NCI-H2107 treated with DMSO at 0.1 percent for 48 hours (cell line): ENCODE results near the gene THSD4.
"Not testable (repeated sequence)": the region's sequence is repeated elsewhere in the genome, so short reads cannot be mapped to it uniquely, and the experiment has no call there.

Source experiments
- DNase-seq: peaks from one replicate; lab custom pipeline; 2025; ENCODE audit not compliant: unreplicated experiment; lab: John Stamatoyannopoulos, UW

The THSD4 gene

GRCh38 chr15:71664622-71665021 is 549.4 kb downstream of the THSD4 start:
- DNase-seq: no peak

GRCh38 chr15:71666763-71667620 is 551.7 kb downstream of the THSD4 start:
- no peak for DNase-seq

GRCh38 chr15:71669688-71670087 is 554.4 kb downstream of the THSD4 start:
- no peak for DNase-seq

GRCh38 chr15:71670222-71670621 is 555.0 kb downstream of the THSD4 start:
- DNase-seq: not testable (repeated sequence)

- DNase-seq: no peak
Observed at GRCh38 chr15:71674354-71674753, 559.1 kb downstream of the THSD4 start.

- DNase-seq: no peak
Observed at GRCh38 chr15:71677352-71677751, 562.1 kb downstream of the THSD4 start.

- no peak for DNase-seq
Observed at GRCh38 chr15:71677766-71678165, 562.5 kb downstream of the THSD4 start.

GRCh38 chr15:71678191-71678590 is 562.9 kb downstream of the THSD4 start:
- no peak for DNase-seq

- DNase-seq: no peak
Observed at GRCh38 chr15:71678605-71679004, 563.3 kb downstream of the THSD4 start.

GRCh38 chr15:71679223-71679792 is 564.0 kb downstream of the THSD4 start:
- DNase-seq: no peak

- DNase-seq: no peak
Observed at GRCh38 chr15:71679793-71680353, 564.6 kb downstream of the THSD4 start.

- no peak for DNase-seq
Observed at GRCh38 chr15:71682001-71682400, 566.7 kb downstream of the THSD4 start.

- no peak for DNase-seq
Observed at GRCh38 chr15:71683411-71684274, 568.4 kb downstream of the THSD4 start.

- DNase-seq: no peak
Observed at GRCh38 chr15:71685420-71685993, 570.2 kb downstream of the THSD4 start.

- no peak for DNase-seq
Observed at GRCh38 chr15:71686221-71687050, 571.2 kb downstream of the THSD4 start.

GRCh38 chr15:71687902-71688508 is 572.7 kb downstream of the THSD4 start:
- no peak for DNase-seq

GRCh38 chr15:71688509-71689094 is 573.3 kb downstream of the THSD4 start:
- DNase-seq: no peak

- DNase-seq: no peak
Observed at GRCh38 chr15:71691081-71691457, 575.8 kb downstream of the THSD4 start.
